MM.1S (cell line): ENCODE measurements around the gene LPCAT1.

Experiments used
- DNase-seq: peaks from one replicate; pipeline ENCODE4 v3.0.0-alpha.2; 2015
- H2AFZ ChIP-seq: fragments of 300-600 bp; sonication (generic); 2 replicates; pipeline ENCODE4 v1.6.0; 2016; ENCODE audit warnings: antibody characterized with exemption, low read length
- H3F3A ChIP-seq: fragments of 300-600 bp; sonication (generic); 2 replicates; pipeline ENCODE4 v1.6.1; 2016; ENCODE audit warnings: mild to moderate bottlenecking, antibody characterized with exemption, low read length, moderate library complexity, mixed read lengths; ENCODE audit not compliant: insufficient read depth
- H3K27ac ChIP-seq: fragments of 300-600 bp; sonication (generic); 2 replicates; pipeline ENCODE4 v1.5.1; 2016; ENCODE audit warnings: mild to moderate bottlenecking, low read length
- H3K27me3 ChIP-seq: fragments of 300-600 bp; sonication (generic); replicated peaks from 2 replicates; pipeline ENCODE4 v1.6.0; 2016; ENCODE audit warnings: low read length; ENCODE audit not compliant: insufficient read depth
- H3K36me3 ChIP-seq: fragments of 300-600 bp; sonication (generic); replicated peaks from 2 replicates; pipeline ENCODE4 v1.6.1; 2016; ENCODE audit warnings: mild to moderate bottlenecking, low read length, mixed read lengths; ENCODE audit not compliant: insufficient read depth
- H3K4me1 ChIP-seq: fragments of 300-600 bp; sonication (generic); 2 replicates; pipeline ENCODE4 v1.6.1; 2016; ENCODE audit warnings: low read length, mixed read lengths
- H3K4me2 ChIP-seq: fragments of 300-600 bp; sonication (generic); 2 replicates; pipeline ENCODE4 v1.6.0; 2016; ENCODE audit warnings: low read depth, low read length
- H3K4me3 ChIP-seq: fragments of 300-600 bp; sonication (generic); 2 replicates; pipeline ENCODE4 v1.5.1; 2016; ENCODE audit warnings: low read length, mixed read lengths
- H3K79me2 ChIP-seq: fragments of 300-600 bp; sonication (generic); 2 replicates; pipeline ENCODE4 v1.6.1; 2016; ENCODE audit warnings: mixed run types, low read length, mixed read lengths
- H3K9ac ChIP-seq: fragments of 300-600 bp; sonication (generic); 2 replicates; pipeline ENCODE4 v1.6.1; 2016; ENCODE audit warnings: low read length, mixed read lengths
- H3K9me2 ChIP-seq: fragments of 300-600 bp; sonication (generic); replicated peaks from 2 replicates; pipeline ENCODE4 v1.6.1; 2016; ENCODE audit warnings: mild to moderate bottlenecking, low read length, mixed read lengths; ENCODE audit not compliant: insufficient read depth
- H3K9me3 ChIP-seq: fragments of 300-600 bp; sonication (generic); replicated peaks from 2 replicates; pipeline ENCODE4 v1.6.1; 2016; ENCODE audit warnings: mild to moderate bottlenecking, low read length, mixed read lengths; ENCODE audit not compliant: insufficient read depth
- H4K20me1 ChIP-seq: fragments of 300-600 bp; sonication (generic); 2 replicates; pipeline ENCODE4 v1.6.1; 2016; ENCODE audit warnings: mild to moderate bottlenecking, low read length, moderate library complexity, mixed read lengths; ENCODE audit not compliant: insufficient read depth
- CTCF ChIP-seq: fragments of 300-600 bp; sonication (generic); IDR thresholded peaks from 2 replicates; pipeline ENCODE4 v1.5.1; 2016; ENCODE audit warnings: antibody characterized with exemption, low read length, mixed read lengths
- EZH2 ChIP-seq: fragments of 300-600 bp; sonication (generic); optimal IDR thresholded peaks from 2 replicates; pipeline ENCODE3; 2017; ENCODE audit warnings: low read depth, mild to moderate bottlenecking, antibody characterized with exemption, low read length, mixed read lengths
- EZH2phosphoT487 ChIP-seq: fragments of 300-600 bp; sonication (generic); IDR thresholded peaks from 2 replicates; pipeline ENCODE4 v1.6.1; 2018; ENCODE audit warnings: antibody characterized with exemption, low read length

Gene LPCAT1

GRCh38 chr5:1471997-1472963 is 51.5 kb downstream of the LPCAT1 start:
- peaks cover 12% of the 10 kb centered on the region for H3K36me3 ChIP-seq
- no peaks in the 10 kb centered on the region for H3K9me2 ChIP-seq
- no peak overlapping the region for H3K4me2 ChIP-seq
- H3F3A ChIP-seq, result 0 out of 2 replicates have a peak, but pooled peaks cover 2% of the 10 kb centered on the region
- no peak overlapping the region for H3K4me3 ChIP-seq
- no peaks in the 10 kb centered on the region for H4K20me1 ChIP-seq
- no peaks in the 10 kb centered on the region for H3K27me3 ChIP-seq
- no peak overlapping the region for H2AFZ ChIP-seq
- H3K79me2 ChIP-seq, result no peaks in the 10 kb centered on the region
- H3K9me3 ChIP-seq, result no peaks in the 10 kb centered on the region
- H3K9ac ChIP-seq, result no peak overlapping the region
- no peak overlapping the region for H3K27ac ChIP-seq
- TF ChIP-seq CTCF (no peak), EZH2 (no peak), EZH2phosphoT487 (no peak)
- no peaks in the 10 kb centered on the region for H3K4me1 ChIP-seq
- no peak for DNase-seq

GRCh38 chr5:1471240-1471853 is 52.4 kb downstream of the LPCAT1 start:
- Histone ChIP-seq H3K4me3 (no peak overlapping the region), H3K79me2 (no peaks in the 10 kb centered on the region), H2AFZ (no peak overlapping the region), H3K36me3 (peaks cover 15% of the 10 kb centered on the region), H3K9me2 (no peaks in the 10 kb centered on the region), H3F3A (0 out of 2 replicates have a peak, but pooled peaks cover 2% of the 10 kb centered on the region), H3K4me1 (no peaks in the 10 kb centered on the region), H3K27ac (no peak overlapping the region), H3K27me3 (no peaks in the 10 kb centered on the region), H4K20me1 (no peaks in the 10 kb centered on the region), H3K9ac (no peak overlapping the region), H3K4me2 (no peak overlapping the region), H3K9me3 (no peaks in the 10 kb centered on the region)
- no peak for DNase-seq
- TF ChIP-seq EZH2, result no peak

- Histone ChIP-seq H3K27ac (no peak overlapping the region), H3K27me3 (no peaks in the 10 kb centered on the region), H4K20me1 (no peaks in the 10 kb centered on the region), H3F3A (0 out of 2 replicates have a peak, but pooled peaks cover 2% of the 10 kb centered on the region), H3K4me3 (no peak overlapping the region), H3K4me2 (no peak overlapping the region), H3K9me2 (no peaks in the 10 kb centered on the region), H2AFZ (no peak overlapping the region), H3K4me1 (no peaks in the 10 kb centered on the region), H3K9me3 (no peaks in the 10 kb centered on the region), H3K36me3 (peaks cover 20% of the 10 kb centered on the region), H3K79me2 (no peaks in the 10 kb centered on the region), H3K9ac (no peak overlapping the region)
- TF ChIP-seq CTCF, result no peak
- DNase-seq, result no peak
These were observed 53.0 kb downstream of the LPCAT1 start for GRCh38 chr5:1470762-1471211.
